ENCODE data around the gene NCMAP. TPM values are rescaled to one million over a fixed set of nuclear protein-coding genes. Genes with fewer than 3 reads are reported as not detected.

NCMAP gene
- total RNA-seq (2021; fragmentation: NEBNext Ultra II Directional; extraction: Animal tissue kit (Norgen Biotek cat#: 25700)), result not detected
- long read RNA-seq, result 0 reads

GRCh38 chr1:24555591-24556413, at the start of gene NCMAP:
Gene NCMAP (plus strand): TSS chr1:24556087. CDS start chr1:24595431, 39,344 bp downstream.
- H3K4me1 Mint-ChIP-seq (ENCODE audit: low read depth), result peaks cover 15% of the 10 kb centered on the region
- no peak within 1 kb of the TSS for H3K27ac Mint-ChIP-seq
- no peak for TF ChIP-seq CTCF (IDR thresholded peaks at IDR 0.05)
- no peaks in the 10 kb centered on the region for H3K9me3 Mint-ChIP-seq
- peaks cover 40% of the 10 kb centered on the region for H3K27me3 Mint-ChIP-seq (ENCODE audit: insufficient read depth)
- H3K36me3 Mint-ChIP-seq (ENCODE audit: low read depth), result no peaks in the 10 kb centered on the region
- DNase-seq, result no peak
- no peak within 1 kb of the TSS for H3K4me3 Mint-ChIP-seq

GRCh38 chr1:24506691-24507381, 49.1 kb upstream of the NCMAP start:
- Mint-ChIP-seq H3K4me1 (ENCODE audit: low read depth) (peaks cover 17% of the 10 kb centered on the region), H3K36me3 (ENCODE audit: low read depth) (peaks cover 19% of the 10 kb centered on the region), H3K4me3 (no peak overlapping the region), H3K9me3 (no peaks in the 10 kb centered on the region), H3K27me3 (ENCODE audit: insufficient read depth) (no peaks in the 10 kb centered on the region; the same call in 1 of the 2 replicates), H3K27ac (no peak overlapping the region)
- DNase-seq, result no peak
- TF ChIP-seq CTCF (IDR thresholded peaks at IDR 0.05), result no peak

- no peak for DNase-seq
- H3K4me1 Mint-ChIP-seq (ENCODE audit: low read depth), result peaks cover 14% of the 10 kb centered on the region
- H3K4me3 Mint-ChIP-seq, result no peak overlapping the region
- TF ChIP-seq CTCF (IDR thresholded peaks at IDR 0.05), result no peak
- peaks cover 19% of the 10 kb centered on the region for H3K36me3 Mint-ChIP-seq (ENCODE audit: low read depth)
- H3K27me3 Mint-ChIP-seq (ENCODE audit: insufficient read depth), result no peaks in the 10 kb centered on the region; the same call in 1 of the 2 replicates
- no peaks in the 10 kb centered on the region for H3K9me3 Mint-ChIP-seq
- H3K27ac Mint-ChIP-seq, result no peak overlapping the region
These were observed 48.5 kb upstream of the NCMAP start for GRCh38 chr1:24507405-24507804.

GRCh38 chr1:24508911-24509310, 47.0 kb upstream of the NCMAP start:
- H3K9me3 Mint-ChIP-seq, result no peaks in the 10 kb centered on the region
- no peak for TF ChIP-seq CTCF (IDR thresholded peaks at IDR 0.05)

GRCh38 chr1:24513706-24514105, 42.2 kb upstream of the NCMAP start:
- DNase-seq, result no peak
- Mint-ChIP-seq H3K9me3 (no peaks in the 10 kb centered on the region), H3K27ac (no peak overlapping the region), H3K4me1 (ENCODE audit: low read depth) (peaks cover 17% of the 10 kb centered on the region), H3K27me3 (ENCODE audit: insufficient read depth) (no peaks in the 10 kb centered on the region; the same call in 1 of the 2 replicates), H3K36me3 (ENCODE audit: low read depth) (peaks cover 19% of the 10 kb centered on the region), H3K4me3 (no peak overlapping the region)
- no peak for TF ChIP-seq CTCF (IDR thresholded peaks at IDR 0.05)

More at GRCh38 chr1:24508911-24509310, 47.0 kb upstream of the NCMAP start:
- Mint-ChIP-seq H3K27ac (no peak overlapping the region), H3K36me3 (ENCODE audit: low read depth) (peaks cover 19% of the 10 kb centered on the region), H3K4me3 (no peak overlapping the region), H3K4me1 (ENCODE audit: low read depth) (peaks cover 7% of the 10 kb centered on the region), H3K27me3 (ENCODE audit: insufficient read depth) (no peaks in the 10 kb centered on the region; the same call in 1 of the 2 replicates)
- DNase-seq, result no peak
